ENCODE results near the gene FBN1. TPM values are rescaled to one million over a fixed set of nuclear protein-coding genes. Genes with fewer than 3 reads are reported as not detected.

Gene FBN1
- total and polyA plus RNA-seq, 8 donors = 83.1 to 144 (median 94.0) TPM

DNA sequence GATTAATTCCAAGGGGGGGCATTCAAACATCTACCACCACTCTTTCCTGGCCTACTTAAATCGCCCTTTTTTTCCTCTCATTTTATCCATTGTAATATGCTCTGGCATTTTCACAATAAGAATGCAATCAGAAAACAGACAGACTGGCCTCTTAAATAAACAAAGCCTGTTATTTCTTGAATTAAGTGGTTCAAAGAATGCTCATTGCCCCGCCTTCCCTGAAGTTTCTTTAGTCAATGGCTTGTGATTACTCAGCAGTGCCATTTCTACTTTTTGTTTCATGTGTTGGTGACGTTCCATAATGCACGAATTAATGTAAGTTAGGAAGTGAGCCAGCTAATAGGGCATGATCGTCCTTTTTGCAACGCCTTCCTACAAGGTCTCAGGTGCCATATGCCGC is 68.0 kb downstream of the FBN1 start:
- no peak for DNase-seq
- H3K36me3 ChIP-seq = no peaks in the 10 kb centered on the region
- peaks cover 0 to 6% of the 10 kb centered on the region in 2 donors for H3K4me1 ChIP-seq
- peak; percentile 65 for ATAC-seq
- TF ChIP-seq, protein P1, sequence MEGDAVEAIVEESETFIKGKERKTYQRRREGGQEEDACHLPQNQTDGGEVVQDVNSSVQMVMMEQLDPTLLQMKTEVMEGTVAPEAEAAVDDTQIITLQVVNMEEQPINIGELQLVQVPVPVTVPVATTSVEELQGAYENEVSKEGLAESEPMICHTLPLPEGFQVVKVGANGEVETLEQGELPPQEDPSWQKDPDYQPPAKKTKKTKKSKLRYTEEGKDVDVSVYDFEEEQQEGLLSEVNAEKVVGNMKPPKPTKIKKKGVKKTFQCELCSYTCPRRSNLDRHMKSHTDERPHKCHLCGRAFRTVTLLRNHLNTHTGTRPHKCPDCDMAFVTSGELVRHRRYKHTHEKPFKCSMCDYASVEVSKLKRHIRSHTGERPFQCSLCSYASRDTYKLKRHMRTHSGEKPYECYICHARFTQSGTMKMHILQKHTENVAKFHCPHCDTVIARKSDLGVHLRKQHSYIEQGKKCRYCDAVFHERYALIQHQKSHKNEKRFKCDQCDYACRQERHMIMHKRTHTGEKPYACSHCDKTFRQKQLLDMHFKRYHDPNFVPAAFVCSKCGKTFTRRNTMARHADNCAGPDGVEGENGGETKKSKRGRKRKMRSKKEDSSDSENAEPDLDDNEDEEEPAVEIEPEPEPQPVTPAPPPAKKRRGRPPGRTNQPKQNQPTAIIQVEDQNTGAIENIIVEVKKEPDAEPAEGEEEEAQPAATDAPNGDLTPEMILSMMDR (IDR thresholded peaks at IDR 0.05) = no peak
- H3K4me3 ChIP-seq = no peak overlapping the region
- intact Hi-C loops (cut with DNase I) = no loop called here
- H3K9me3 ChIP-seq = no peaks in the 10 kb centered on the region
- H3K27me3 ChIP-seq = no peaks in the 10 kb centered on the region
- H3K27ac ChIP-seq = peak overlapping the region in 1 of 2 donors; percentile 42

DNA sequence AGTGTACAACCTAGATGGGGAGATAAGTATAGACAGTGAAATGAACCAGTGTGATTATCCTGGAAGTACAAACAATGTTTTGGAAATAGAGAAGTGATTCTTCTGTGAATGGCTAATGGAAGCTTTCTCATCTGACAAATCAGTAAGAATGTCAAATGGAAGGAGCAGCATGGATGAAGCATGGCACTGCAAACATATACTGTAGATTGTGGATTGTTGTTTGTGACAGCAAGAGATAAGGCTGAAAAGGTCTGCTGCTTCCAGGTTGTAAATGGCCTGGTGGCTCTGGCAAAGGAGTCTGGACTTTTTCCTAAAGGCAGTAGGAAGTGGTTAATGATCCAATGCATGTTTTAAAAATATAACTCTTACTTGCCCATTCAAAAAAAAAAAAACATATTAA is 71.3 kb downstream of the FBN1 start:
- no peaks in the 10 kb centered on the region for H3K9me3 ChIP-seq
- H3K4me1 ChIP-seq = peaks cover 0 to 6% of the 10 kb centered on the region in 2 donors
- intact Hi-C loops (cut with DNase I) = no loop called here
- TF ChIP-seq, protein P1 (IDR thresholded peaks at IDR 0.05) = no peak
- DNase-seq (no peak), ATAC-seq (no peak)
- no peaks in the 10 kb centered on the region for H3K36me3 ChIP-seq
- H3K27ac ChIP-seq = no peak overlapping the region
- H3K4me3 ChIP-seq = no peak overlapping the region
- no peaks in the 10 kb centered on the region for H3K27me3 ChIP-seq

DNA sequence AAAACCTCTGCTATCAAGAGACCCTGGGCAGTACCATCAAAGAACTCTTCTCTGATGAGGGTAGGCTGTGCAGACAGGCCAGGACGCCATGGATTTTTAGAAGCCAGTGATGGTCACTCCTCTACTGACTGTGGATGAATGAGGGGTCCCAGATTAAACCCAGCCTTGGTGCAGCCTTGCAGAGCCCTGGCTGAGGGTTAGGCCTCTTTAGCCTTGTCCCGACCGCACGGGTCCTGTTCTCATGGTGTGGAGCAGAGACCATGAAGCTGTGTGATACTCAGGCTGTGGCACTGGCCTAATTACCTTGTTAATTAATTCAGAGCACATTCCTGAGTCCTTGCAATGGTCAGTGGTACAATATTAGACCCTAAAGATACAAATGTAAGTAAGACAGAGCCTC is 71.7 kb downstream of the FBN1 start:
- H3K27ac ChIP-seq = no peak overlapping the region

DNA sequence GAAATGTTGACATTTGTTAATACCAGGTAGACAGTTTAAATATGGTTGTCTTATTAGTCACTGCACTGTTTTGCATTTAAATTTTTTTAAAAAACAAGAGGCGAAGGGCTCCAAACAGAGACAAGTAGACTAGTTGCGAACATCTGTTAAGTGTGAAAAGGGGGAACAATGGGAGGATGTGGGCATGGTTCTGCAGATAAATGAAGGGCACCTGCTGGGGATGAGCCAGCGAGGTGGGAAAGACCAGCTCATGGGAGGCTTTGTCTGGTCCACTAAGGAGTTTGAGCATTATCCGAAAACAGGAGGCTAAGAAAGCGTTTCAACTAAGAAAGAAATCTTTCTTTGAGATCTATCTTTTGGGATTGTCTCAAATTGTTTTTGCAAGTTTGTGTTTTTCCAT is 72.7 kb downstream of the FBN1 start:
- intact Hi-C loops (cut with DNase I) = no loop called here
- H3K9me3 ChIP-seq = no peaks in the 10 kb centered on the region
- H3K27me3 ChIP-seq = no peaks in the 10 kb centered on the region
- ATAC-seq = no peak
- DNase-seq = no peak
- no peaks in the 10 kb centered on the region for H3K36me3 ChIP-seq
- TF ChIP-seq, protein P1 (IDR thresholded peaks at IDR 0.05) = no peak
- no peak overlapping the region for H3K4me3 ChIP-seq
- no peak overlapping the region for H3K27ac ChIP-seq
- H3K4me1 ChIP-seq = peaks cover 0 to 6% of the 10 kb centered on the region in 2 donors

More for the DNA sequence above, 71.7 kb downstream of the FBN1 start:
- ATAC-seq = no peak
- no peak overlapping the region for H3K4me3 ChIP-seq
- TF ChIP-seq, protein P1 (IDR thresholded peaks at IDR 0.05) = no peak
- DNase-seq = no peak
- intact Hi-C loops (cut with DNase I) = no loop called here
- H3K4me1 ChIP-seq = peaks cover 0 to 6% of the 10 kb centered on the region in 2 donors
- no peaks in the 10 kb centered on the region for H3K9me3 ChIP-seq
- no peaks in the 10 kb centered on the region for H3K27me3 ChIP-seq
- no peaks in the 10 kb centered on the region for H3K36me3 ChIP-seq

DNA sequence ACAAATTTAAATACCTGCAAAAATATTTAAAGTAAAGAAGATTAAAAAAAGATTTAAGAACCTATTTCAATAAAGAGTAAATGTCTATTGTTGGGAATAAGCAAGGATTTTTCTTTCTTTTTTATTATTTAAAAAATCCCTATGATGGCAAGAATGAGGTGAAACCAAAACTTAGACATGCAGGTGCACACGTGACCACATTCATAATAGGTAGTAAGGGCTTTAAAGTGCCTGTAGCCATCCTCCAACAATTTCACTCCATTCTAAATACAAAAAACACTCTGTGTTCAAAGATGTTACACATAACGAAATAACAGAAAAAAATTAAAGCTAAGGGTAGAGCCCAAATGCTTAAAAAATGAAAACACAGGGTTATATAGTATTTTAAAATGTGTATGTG is 74.0 kb downstream of the FBN1 start:
- Histone ChIP-seq H3K27me3 (no peaks in the 10 kb centered on the region), H3K9me3 (no peaks in the 10 kb centered on the region), H3K4me1 (peaks cover 0 to 6% of the 10 kb centered on the region in 2 donors), H3K27ac (no peak overlapping the region), H3K4me3 (no peak overlapping the region), H3K36me3 (no peaks in the 10 kb centered on the region)
- DNase-seq = no peak
- TF ChIP-seq, protein P1 (IDR thresholded peaks at IDR 0.05) = no peak
- intact Hi-C loops (cut with DNase I) = no loop called here
- no peak for ATAC-seq
